Activated T-cell treated with anti-CD3 and anti-CD28 coated beads for 48 hours (primary cell): ENCODE results near the gene SMAD2.
"Not testable (repeated sequence)": the region's sequence is repeated elsewhere in the genome, so short reads cannot be mapped to it uniquely, and the experiment has no call there.

Experiments used
- DNase-seq: peaks from one replicate; pipeline ENCODE4 v3.0.0-alpha.2; 2020; ENCODE audit warnings: low read depth

Gene SMAD2

DNA sequence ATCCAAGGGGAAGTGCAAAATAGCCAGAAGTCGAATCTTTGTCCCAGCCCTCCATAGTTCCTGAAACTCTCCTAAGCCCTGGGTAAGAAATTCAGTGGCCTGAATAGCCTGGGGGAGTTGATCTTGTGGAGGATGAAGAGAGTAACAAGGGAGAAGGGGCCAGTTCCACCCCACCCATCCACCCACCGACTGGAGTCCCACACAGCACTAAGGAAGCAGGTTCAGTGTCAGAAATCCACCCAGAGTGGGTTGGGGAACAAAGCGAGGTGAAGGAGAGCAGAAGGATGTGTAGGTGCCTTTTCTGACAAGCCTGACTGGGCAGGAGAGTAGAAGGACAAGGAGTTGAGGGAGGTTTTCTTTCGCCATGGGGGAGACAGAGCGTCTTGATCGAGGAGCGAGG lies 136.8 kb downstream of the SMAD2 start:
- DNase-seq: no peak

DNA sequence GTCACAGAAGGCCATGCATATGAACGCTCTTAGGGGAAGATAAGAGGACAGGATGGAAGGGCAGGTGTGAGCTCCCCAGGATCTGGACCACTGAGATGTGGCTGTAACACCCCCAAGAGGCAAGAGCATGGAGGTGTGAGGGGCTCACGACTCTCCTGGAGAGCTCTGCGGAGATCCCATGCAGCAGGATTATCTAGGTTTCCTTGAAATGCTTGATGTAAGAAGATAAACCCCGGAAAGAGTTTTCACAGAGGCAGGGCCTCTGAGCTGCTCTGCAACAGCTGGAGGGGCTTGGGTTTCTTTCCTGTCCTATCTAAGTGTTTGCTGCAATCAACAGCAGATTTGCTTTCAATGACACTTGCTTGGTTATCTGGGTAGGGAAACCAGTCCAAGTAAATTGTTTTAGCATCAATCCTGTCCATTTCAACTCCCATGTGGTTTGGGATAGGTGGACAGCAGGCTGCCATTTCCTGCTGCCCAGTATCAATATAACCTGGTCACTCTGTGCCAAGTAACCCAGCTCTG lies 138.9 kb downstream of the SMAD2 start:
- DNase-seq: no peak

DNA sequence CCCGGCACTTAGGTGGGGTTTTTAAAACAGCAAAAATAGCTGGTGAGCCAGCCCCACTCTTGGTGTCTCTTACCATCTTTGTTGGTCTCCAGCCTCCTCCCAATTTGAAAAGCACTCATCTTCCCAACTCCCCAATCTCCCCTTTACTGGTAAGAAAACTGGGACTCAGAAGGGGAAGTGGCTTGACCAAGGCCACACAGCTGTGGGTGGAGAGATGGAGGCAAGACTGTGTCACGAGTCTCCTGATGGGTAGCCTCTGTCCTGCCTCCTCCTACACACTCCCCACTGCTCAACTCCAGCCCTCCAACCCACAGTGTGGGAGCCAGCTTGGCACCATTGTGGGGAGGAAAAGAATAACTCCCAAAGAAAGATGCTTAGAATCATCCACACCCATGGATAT lies 140.4 kb downstream of the SMAD2 start:
- DNase-seq: no peak

DNA sequence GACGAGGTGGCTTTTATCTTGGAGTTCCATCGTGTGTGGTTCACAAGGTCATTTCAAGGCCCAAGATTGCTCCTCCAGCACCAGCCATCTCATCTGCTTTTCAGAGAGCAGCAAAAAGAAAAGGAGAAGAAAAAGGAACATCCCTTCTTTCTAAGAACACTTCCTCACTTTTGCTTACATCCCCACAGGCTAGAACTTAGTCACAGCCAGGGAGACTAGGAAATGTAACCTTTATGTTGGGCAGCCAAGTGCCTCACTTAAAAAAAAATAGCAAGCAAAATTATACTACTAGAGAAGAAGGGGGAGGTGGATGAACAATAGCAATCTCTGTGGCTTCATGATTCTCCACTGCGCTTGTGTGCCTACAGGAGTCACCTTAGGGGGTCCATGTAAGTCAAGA lies 141.8 kb downstream of the SMAD2 start:
- DNase-seq: no peak

DNA sequence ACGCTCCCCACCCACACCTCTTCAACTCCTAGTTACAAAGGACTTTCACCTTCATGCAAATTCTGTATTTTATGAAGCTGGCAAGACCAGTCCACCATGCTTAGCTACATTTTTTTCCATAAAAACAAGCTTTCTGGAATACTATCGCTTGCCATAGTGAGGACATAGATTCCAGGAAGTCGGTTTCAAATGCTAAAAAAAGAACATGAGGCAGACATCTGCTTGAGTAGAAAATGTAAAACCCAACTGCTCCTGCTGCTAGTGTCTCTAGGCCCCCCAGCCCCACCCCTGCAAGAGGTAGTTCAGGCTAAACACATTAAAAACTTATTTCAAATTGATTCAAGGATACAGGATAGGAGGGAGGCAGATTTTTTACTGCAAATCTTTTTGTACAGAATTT lies 148.9 kb downstream of the SMAD2 start:
- DNase-seq: no peak

DNA sequence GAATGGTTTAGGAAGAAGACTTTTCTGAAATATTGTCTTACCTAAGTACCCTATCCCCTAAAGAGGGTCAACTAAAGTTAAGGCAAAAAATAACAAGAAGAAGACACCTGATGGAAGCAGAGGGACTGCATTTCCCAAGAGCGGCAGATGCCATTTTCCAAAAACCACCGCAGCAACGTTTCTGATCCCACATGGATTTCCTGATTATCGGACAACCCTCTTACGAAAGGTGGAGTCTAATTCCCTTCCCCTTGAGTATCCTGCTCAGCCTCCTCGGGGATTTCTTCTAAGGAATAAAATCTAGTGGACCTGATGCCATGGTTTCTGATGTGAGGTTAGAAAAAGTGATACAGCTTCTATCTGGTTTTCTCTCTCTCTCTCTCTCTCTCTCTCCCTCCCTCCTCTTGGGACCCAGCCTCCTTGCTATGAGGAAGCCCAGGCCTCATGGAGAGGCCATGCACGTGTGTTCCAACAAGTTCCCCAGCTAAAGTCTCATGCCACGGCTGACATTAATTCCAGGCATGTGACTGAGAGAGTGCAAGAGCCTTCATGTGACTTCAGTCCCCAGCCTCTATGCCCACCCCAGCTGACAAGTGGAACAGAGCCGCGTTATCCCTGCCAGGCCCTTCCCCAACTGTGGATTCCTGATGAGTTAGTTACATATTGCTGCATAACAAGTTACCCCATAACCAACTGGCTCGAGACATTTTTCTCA lies 150.3 kb downstream of the SMAD2 start:
- DNase-seq: no peak

DNA sequence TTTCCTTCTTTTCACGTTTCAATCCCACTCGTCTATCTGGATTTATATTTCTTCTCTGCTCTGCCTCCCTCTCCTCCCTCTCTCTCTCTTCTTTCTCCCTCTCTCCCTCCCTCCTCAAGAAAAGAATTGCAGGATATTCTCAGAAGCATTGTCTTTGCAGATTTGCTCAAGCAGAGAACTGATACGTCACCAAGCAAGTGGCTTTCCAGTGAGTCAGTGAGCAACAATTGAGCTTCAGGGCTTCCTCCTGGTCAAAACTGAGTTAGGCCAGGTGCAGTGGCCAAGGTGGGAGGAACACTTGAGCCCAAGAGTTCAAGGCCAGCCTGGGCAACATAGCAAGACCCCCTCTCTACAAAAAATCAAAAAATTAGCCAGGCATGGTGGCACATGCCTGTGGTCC lies 151.1 kb downstream of the SMAD2 start:
- DNase-seq: no peak

DNA sequence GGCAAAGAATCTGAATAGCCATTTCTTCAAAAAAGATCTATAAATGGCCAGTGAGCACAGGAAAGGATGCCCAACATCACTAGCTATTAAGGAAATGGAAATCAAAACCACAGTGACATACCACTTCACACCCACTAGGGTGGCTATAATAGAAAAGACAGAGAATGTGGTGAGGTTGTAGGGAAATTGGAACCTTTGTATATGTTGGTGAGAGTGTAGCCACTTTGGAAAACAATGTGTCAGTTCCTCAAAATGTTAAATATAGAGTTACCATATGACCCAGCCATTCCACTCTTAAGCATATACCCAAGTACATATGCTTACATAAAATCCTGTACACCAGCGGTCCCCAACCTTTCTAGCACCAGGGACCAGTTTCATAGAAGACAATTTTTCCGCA lies 152.8 kb downstream of the SMAD2 start:
- no peak for DNase-seq

DNA sequence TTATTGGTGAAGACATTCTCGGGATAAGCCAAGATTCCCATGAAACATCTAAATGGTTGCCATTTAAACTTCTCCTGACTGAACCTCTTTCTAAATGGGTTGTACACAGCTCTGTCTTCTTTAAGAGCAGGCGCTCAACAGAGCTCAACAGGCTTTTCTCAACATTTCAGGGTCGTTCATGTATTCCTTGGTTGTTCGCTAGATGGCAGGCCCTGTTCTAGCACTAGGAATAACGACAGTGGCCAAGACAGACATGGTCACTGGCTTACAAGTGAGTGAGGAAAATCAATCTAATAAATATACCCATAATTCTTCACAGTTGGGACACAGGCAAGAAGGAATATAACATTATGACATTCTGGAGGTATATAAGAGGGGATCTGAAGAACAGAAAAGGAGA lies 154.5 kb downstream of the SMAD2 start:
- no peak for DNase-seq

DNA sequence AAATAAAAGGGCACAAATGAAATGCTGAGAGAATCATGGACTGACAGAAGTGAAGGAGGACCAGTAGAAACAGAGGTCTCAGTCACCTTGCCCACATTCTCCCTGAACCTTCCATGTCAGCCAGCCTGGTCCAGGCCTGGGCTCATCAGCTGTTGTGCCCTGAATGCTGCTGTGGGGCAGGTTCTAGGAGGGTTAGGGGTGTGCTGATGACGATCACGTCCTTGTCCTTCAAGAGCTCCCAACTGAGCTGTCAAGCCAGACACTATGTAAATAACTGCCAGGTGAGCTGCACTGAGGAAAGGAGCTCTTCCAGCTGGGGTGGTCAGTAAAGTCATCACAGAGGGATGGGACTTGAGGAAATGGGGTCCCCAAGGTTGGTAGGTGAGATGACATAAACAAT lies 156.5 kb downstream of the SMAD2 start:
- DNase-seq: no peak

DNA sequence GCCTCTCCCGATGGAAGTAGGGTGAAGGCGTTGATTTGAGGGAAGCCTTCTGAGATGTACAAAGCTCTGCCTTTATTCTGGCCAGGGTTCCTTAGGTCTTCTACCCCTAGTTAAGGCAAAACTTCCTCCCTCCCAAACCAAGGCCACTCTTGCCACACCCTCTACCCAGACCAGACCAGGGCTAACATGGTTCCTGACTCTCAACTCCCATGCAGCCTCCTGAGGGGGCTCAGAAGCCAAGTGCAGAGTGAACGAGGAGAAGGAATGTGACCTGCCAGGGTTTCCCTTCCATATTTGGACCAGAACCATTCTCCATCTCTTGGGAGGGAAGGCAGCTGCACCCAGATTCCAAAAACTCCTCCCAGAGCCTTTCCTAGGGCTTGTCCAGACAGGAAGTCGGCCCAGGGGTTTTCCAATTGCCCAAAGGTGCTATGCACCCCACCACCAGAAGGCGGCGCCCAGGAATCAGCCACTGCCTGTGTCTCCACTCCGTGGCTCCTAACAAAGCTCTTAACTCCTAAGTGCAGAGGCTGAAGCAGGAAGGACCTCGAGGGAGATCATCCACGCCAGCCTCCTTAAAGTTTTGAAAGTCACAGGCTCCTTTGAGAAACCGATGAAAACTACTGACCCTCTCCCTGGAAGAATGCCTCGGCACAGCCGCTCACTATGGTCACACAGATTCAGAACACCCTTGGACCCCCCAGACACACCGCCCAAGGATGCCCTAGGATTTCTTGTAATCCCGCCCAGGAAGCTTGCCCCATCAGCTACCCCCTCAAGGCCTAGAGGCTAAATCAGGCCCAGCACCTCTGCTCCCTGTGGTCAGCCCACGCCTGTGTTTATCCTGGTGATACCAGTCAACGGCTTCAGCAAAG lies 157.8 kb downstream of the SMAD2 start:
- peak; percentile 68 for DNase-seq

DNA sequence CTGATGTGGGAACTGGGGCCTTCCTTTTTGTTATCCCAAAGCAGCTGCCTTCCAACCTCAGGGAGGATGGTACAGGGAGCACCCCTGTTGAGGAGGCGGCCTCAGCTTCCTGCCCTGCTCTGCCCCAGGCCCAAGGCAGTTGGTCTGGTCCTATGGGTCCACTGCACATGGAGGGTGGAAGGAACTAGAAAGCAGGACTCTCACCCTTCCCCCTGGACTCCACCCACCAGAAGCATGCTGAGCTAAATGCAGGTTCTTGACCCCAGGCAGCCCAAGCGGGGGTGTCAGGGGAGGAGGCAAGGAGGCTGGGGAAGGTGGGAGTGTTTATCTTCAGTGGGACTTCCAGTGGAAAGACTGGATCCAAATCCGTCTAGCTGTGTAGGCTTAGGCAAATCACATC lies 158.5 kb downstream of the SMAD2 start:
- no peak for DNase-seq

DNA sequence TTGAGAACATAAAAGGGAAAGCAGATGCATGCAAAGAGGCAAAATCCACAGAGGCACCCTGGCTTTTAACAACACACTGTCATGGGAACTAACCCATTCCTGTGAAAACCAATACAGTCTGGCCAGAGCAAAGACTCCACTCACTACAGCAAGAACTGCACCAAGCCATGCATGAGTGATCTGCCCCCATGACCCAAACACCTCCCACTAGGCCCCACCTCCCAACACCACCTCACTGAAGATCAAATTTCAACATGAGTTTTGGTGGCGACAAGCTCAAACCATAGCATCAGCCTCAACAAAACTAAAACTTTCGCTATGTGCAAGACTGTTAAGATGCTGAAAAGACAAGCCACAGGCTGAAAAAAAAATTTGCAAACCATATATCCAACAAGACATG lies 162.8 kb downstream of the SMAD2 start:
- no peak for DNase-seq

DNA sequence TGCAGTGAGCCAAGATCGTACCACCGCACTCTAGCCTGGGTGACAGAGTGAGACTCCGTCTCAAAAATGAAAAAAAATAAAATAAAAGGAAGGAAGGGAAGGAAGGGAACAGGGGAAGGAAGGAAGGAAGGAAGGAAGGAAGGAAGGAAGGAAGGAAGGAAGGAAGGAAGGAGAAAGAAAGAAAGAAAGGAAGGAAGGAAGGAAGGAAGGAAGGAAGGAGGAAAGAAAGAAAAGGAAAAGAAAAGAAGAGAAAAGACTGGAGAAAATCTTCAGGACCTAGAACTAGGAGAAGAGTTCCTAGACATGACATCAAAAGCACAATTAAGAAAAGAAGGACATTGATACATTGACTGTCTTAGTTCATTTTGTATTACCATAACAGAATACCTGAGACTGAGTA lies 163.3 kb downstream of the SMAD2 start:
- DNase-seq: not testable (repeated sequence)
